Measurements from ENCODE around the gene SLC24A2.

SLC24A2 gene

GRCh38 chr9:19785230-19785629 lies 3.6 kb downstream of the SLC24A2 start:
- no peak for DNase-seq (ENCODE audit: low spot score)
- TF ChIP-seq, protein P1, sequence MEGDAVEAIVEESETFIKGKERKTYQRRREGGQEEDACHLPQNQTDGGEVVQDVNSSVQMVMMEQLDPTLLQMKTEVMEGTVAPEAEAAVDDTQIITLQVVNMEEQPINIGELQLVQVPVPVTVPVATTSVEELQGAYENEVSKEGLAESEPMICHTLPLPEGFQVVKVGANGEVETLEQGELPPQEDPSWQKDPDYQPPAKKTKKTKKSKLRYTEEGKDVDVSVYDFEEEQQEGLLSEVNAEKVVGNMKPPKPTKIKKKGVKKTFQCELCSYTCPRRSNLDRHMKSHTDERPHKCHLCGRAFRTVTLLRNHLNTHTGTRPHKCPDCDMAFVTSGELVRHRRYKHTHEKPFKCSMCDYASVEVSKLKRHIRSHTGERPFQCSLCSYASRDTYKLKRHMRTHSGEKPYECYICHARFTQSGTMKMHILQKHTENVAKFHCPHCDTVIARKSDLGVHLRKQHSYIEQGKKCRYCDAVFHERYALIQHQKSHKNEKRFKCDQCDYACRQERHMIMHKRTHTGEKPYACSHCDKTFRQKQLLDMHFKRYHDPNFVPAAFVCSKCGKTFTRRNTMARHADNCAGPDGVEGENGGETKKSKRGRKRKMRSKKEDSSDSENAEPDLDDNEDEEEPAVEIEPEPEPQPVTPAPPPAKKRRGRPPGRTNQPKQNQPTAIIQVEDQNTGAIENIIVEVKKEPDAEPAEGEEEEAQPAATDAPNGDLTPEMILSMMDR (IDR thresholded peaks at IDR 0.05; ENCODE audit: extremely low read depth, insufficient read depth, missing control alignments), result no peak
- in situ Hi-C loops (cut with MboI; ENCODE audit: low pct_unique_long_range_greater_than_20kb, low sequenced_read_pairs, unreplicated experiment), result no loop called here

DNA sequence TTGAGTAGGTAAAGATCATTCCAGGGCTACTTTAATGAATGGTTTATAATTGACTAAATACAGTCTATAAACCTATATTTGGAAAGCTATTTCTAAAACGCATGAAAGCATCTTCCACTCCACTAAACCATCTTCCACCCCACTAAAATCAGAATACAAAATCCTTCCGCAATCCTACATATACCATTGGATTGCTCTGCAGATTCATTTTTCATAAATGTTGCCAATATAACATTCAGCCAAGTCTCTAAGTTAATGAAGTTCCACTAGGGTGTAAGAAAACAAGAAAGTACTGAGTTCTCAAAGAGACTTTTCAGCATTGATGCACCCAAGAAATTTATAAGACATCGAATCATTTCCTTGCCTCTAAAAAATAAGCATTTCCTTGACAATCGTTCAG lies 4.7 kb downstream of the SLC24A2 start:
- DNase-seq (ENCODE audit: low spot score), result no peak
- TF ChIP-seq, protein P1 (IDR thresholded peaks at IDR 0.05; ENCODE audit: extremely low read depth, insufficient read depth, missing control alignments), result no peak
- in situ Hi-C loops (cut with MboI; ENCODE audit: low pct_unique_long_range_greater_than_20kb, low sequenced_read_pairs, unreplicated experiment), result no loop called here

DNA sequence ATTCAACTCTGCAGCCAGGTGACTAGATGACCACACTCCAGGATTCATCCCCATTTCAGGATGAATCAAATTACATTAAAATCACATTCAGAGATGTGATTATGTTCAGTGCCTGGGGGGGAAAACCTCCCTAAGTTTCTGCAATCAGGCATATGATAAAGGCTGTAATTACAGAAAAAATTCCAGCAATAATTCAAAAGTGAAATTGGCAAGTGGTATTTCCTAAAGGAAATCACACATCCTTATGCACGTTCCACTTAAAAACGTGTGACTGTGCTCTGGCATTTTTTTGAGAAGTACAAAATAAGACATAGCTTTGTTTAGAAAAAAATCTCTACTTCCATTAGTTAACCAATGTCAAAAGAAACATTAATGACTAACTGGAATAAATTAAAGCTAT lies 5.3 kb downstream of the SLC24A2 start:
- no peak for DNase-seq (ENCODE audit: low spot score)
- in situ Hi-C loops (cut with MboI; ENCODE audit: low pct_unique_long_range_greater_than_20kb, low sequenced_read_pairs, unreplicated experiment), result no loop called here

DNA sequence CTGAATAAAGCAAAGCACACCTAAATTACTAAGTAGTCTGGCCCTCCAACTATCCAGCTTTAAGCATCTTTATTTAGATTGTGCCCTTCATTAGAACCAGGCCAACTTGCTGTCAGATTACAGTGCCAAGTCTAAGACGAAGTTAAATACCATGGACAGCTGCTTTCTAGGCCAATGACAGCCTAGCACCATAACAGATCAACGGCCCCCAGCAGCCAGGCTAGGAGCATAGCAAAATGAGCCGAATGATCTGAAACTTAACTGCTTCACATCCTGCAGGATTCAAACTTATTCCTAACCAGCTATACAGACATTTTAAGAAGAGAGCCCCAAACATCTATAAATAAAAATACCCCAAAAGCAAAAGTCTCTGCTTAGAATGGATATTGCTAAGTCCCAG lies 6.8 kb downstream of the SLC24A2 start:
- TF ChIP-seq, protein P1 (IDR thresholded peaks at IDR 0.05; ENCODE audit: extremely low read depth, insufficient read depth, missing control alignments), result no peak
- in situ Hi-C loops (cut with MboI; ENCODE audit: low pct_unique_long_range_greater_than_20kb, low sequenced_read_pairs, unreplicated experiment), result no loop called here
- DNase-seq (ENCODE audit: low spot score), result no peak

More for the DNA sequence above, 5.3 kb downstream of the SLC24A2 start:
- TF ChIP-seq, protein P1 (IDR thresholded peaks at IDR 0.05; ENCODE audit: extremely low read depth, insufficient read depth, missing control alignments), result no peak

GRCh38 chr9:19781240-19781639 lies 7.6 kb downstream of the SLC24A2 start:
- TF ChIP-seq, protein P1 (IDR thresholded peaks at IDR 0.05; ENCODE audit: extremely low read depth, insufficient read depth, missing control alignments), result no peak
- no peak for DNase-seq (ENCODE audit: low spot score)
- in situ Hi-C loops (cut with MboI; ENCODE audit: low pct_unique_long_range_greater_than_20kb, low sequenced_read_pairs, unreplicated experiment), result no loop called here

GRCh38 chr9:19771446-19771845 lies 17.4 kb downstream of the SLC24A2 start:
- no peak for DNase-seq (ENCODE audit: low spot score)
- in situ Hi-C loops (cut with MboI; ENCODE audit: low pct_unique_long_range_greater_than_20kb, low sequenced_read_pairs, unreplicated experiment), result no loop called here
- TF ChIP-seq, protein P1 (IDR thresholded peaks at IDR 0.05; ENCODE audit: extremely low read depth, insufficient read depth, missing control alignments), result no peak

GRCh38 chr9:19770973-19771372 lies 17.9 kb downstream of the SLC24A2 start:
- in situ Hi-C loops (cut with MboI; ENCODE audit: low pct_unique_long_range_greater_than_20kb, low sequenced_read_pairs, unreplicated experiment), result no loop called here
- TF ChIP-seq, protein P1 (IDR thresholded peaks at IDR 0.05; ENCODE audit: extremely low read depth, insufficient read depth, missing control alignments), result no peak
- no peak for DNase-seq (ENCODE audit: low spot score)

Measured in GM13977 (cell line).